Stimulated activated CD4-positive, alpha-beta T cell treated with anti-CD3 and anti-CD28 coated beads, Interleukin-12 subunit alpha, Interleukin-12 subunit beta, amount 100 ng/mL, for 4 hours (primary cell): ENCODE measurements around the gene LAPTM5.
"Not testable (repeated sequence)": the region's sequence is repeated elsewhere in the genome, so short reads cannot be mapped to it uniquely, and the experiment has no call there.

Experiments used
- DNase-seq: peaks from one replicate; pipeline ENCODE4 v3.0.0-alpha.2; 2020

Gene LAPTM5, protein sequence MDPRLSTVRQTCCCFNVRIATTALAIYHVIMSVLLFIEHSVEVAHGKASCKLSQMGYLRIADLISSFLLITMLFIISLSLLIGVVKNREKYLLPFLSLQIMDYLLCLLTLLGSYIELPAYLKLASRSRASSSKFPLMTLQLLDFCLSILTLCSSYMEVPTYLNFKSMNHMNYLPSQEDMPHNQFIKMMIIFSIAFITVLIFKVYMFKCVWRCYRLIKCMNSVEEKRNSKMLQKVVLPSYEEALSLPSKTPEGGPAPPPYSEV

DNA sequence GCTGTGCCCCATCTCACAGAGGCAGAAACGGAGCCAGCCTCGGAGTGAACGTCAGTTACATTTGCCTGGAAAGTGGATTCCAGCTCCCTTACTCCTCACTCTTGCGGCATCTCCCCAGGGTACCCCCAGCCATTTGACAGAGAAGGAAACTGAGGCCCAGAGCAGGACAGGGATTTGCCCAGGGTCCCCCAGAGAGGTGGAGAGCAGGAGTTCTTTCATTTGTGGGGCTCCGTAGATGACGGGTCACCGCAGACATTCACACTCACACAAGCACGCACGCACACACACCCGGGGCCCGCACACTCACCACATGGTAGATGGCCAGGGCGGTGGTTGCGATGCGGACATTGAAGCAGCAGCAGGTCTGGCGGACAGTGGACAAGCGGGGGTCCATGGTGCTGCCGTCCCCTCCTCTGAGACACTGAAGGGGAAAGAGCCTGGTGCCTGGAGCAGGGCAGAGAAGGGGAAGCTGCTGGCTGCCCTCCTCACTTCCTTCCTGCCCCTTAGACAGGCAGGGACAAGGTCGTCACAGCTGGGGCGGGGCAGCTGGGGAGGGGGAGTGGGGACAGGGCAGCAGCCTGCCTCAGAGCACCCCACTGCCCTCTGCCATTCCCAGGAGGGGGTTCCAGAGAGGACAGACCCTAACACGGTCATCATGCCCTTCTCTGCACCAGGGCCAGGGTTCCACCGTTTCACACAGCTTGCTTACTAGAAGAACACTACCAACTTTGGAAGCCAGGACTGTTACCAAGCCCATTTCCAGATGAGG is at the start of gene LAPTM5:
Gene LAPTM5, minus strand, starts transcription at position 423 of the 769 bp plus-strand sequence. Its CDS starts 29 bp downstream, at position 394.
- DNase-seq = peak; percentile 39

DNA sequence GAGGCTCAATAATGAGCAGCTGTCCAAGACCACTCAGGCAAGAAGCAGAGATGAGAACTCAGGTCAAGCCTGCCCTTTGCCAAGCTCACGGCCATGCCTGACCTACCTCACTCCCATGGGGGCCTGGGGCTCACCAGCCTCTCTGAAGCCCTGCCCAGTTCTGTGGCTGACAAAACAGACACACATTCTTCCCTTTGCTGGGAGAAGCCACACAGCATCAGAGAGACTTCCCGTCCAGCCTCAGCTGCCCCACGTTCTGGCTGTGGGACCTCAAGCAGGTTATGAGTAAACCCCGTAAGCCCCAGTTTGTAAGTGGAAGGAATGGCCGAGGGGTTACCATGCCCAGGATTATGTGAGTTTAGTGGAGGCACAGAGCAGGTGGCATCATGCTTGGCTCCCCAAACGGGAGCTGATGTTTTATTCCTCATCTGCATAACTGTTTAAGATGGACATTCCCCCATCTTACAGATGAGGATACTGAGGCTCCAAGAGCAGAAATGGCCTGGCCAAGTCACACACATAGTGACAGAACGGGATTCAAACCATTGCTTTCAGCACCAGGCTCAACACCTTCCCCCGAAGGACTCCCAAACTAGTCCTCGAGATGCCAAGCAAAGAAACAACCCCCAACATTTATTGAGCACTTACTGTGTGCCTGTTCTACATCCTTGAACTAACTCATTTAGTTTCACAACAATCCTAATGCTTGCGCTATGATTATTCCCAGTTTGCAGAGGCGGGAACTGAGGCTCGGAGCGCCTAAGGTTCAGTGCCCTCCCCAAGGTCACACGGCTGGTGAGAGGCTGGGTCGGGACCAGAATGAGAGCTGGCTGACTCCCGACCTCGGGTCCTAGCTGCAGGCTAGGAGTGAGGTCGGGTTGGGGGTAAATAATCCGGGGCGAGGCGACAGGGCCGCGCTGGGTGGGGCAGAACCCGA is 49.1 kb upstream of the LAPTM5 start:
- DNase-seq = no peak

DNA sequence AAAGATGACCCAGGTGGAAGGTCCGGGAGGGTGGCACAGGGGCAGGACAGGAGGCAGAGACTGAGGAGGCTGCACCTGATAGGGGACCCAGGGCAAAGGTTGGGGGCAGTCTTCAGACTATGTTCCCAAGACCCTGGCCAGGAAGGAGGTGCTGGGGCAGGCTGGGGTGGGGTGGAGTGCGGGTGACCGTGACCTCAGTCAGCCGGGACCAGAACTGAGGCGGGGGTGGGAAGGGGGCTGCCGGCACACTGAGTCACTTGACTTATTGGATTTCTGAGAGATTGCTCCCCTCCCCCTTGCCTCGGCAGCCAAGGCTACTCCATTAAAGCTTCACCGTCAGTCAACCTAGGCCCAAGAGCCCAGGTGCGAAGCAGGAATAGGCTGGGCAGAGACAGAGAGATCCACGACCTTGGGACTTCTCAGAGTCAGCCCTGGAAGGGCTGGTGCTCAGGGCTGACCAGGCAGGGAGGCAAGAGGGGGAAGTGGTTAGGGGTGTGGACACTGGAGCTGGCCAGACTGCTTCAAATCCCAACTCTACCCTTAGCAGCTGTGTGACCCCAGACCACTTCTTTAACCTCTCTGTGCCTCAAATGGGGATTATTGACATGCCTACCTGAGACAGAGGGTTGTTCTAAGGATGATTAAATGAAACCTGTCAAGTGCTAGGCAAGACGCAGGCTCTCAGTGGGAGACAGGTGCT is 47.9 kb upstream of the LAPTM5 start:
- DNase-seq = no peak

DNA sequence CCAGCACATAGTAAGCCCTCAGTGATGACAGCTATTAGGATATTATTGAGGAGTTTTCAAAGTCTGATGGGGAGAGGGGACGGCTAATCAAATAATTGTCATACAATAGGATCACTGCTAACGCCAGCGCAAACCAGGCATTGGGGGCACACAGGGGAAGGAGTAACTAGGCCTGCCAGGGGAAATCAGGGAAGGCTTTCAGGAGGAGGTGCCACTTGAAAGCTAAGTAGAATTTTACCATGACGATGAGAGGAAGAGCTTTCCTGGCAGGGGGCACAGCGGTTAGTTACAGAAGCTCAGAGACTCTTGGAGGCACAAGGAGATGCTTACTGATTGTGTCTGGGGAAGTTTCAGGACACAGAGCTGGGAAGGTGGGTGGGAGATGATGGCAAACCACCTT is 47.2 kb upstream of the LAPTM5 start:
- no peak for DNase-seq

DNA sequence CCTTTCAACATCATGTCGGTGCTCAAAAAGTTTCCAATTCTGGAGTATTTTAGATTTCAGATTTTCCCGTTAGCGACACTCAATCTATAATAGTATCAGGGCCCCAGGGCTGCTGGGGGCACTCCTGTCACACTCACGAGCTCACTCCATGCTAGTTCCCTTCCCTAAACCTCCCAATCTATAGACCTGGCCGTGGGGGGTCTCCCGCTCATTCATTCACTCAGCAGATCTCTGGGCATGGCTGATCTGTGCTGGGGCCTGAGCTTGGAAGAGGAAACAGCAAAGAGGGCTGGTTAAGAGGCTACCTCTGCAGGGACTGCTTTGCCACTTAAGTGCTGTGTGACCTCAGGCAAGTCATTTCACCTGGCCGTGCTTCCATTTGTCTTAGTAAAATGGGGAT is 46.8 kb upstream of the LAPTM5 start:
- no peak for DNase-seq

DNA sequence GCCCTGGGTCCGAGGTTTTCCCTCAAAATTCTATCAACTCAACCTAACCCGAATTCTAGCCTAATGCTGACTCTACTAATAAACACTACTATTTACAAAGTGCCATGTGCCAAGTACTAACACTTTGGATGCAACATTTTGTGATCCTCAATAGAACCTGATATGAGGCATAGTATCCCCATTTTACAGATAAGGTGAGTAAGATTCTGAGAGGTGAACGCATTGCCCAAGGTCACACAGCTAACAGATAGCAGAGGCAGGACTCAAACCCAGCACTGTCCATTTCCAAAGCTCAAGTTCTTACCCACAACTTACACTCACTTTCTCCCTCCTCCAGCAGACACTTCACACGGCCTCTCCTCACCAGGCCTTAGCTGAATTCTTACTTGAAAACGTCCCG is 46.0 kb upstream of the LAPTM5 start:
- DNase-seq = no peak

DNA sequence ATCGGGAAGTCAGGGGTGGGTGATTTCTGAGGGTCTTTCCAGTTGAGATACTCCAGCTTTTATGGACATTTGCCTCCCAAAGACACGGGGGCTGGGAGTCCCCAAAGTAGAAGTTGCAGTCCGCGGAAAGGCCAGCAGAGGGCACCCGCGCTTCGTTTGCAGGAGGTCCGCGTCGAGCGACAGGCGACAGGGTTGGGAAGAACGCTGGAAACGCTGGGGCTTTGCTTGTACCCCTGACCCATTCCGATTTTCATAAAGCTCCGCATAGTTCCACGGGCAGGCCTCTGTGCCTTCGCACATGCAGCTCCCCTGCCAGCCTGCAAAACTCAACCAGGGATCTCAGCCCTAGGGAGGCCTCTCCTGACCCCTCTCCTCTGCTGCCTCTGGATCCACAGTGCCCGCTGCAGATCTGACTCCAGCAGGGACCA is 44.2 kb upstream of the LAPTM5 start:
- DNase-seq = peak; percentile 84

DNA sequence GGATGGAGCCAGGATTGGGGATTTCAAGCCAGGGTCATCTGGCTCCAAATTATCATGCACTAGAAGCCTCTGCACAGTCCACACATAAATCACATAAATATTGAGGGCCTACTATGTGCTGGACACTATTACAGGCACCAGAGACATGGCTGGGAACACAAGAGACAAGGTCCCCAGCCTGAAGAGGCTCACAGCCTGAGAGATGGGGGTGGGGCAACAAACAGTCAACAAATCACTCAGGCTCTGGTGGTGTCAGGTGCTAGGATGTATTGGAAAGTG is 41.6 kb upstream of the LAPTM5 start:
- no peak for DNase-seq

DNA sequence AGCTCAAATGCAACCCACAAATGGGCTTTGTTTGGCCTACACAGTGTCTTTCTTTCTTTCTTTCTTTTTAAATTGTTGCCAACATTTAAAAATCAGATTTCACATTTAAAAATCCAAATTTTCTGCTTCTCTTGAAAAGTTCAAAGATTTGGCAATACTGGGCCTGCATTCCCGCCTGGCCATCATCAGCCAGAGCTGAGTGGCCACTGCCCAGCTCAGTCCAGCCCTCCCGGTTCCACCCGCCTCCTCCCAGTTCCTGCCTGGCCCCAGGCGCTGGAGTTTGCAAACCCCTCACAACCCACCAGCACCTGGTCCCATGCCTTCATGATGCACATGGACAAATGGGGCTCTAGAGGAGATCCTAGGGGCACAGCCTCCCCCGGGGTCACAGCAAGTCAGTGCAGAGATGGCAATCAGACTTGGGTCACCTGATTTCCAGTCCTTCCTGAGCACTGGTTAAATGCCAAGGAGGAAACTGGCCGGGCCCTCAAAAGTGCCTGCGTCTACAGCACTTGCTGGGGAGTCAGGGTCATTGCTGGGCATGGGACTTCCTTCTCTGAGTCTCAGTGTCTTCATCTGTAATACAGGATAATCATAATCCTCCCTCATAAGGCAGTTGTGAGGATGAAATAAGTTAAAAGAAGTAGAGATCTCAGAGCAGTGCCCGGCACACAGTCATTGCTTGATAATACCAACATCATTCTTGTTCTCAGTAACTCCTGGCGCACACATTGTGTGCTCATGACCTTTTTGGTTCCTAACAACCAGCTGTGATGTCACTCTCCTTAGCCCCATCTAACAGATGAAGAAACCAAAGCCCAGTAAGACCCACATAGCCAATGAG is 41.0 kb upstream of the LAPTM5 start:
- DNase-seq = no peak

DNA sequence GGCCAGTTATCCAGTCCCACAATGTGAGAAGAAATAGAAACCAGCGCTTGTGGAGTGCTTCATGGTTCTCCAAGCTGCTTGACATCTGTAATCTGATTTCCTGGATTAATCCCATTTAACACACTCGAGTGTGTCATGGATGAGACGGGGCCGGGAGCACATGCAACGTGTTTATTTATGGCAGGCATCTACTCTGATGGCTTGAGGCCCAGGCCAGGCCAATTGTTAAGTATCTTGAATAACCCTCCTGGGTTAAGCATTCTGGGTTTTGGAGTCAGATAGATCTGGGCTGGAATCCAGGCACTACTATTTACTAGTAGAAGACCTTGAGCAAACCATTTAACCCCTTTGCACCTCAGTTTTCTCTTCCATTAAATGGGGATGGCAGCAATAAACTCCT is 37.5 kb upstream of the LAPTM5 start:
- no peak for DNase-seq

DNA sequence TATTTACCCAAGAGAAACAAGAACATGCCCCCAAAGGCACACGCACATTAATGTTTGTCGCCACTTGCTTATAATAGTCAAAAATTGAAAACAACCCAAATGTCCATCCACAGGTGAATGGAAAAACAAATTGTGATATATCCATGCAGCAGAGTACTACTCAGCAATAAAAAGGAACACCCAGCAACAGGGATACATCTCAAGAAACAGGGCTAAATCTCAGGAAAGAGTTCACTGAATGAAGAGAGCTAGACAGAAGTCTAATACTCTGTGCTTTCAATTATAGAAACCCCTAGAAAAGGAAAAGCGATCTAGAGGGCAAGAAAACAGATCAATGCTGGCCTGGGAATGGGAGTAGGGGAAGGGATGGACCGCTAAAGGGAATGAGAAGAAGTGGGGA is 36.7 kb upstream of the LAPTM5 start:
- no peak for DNase-seq

DNA sequence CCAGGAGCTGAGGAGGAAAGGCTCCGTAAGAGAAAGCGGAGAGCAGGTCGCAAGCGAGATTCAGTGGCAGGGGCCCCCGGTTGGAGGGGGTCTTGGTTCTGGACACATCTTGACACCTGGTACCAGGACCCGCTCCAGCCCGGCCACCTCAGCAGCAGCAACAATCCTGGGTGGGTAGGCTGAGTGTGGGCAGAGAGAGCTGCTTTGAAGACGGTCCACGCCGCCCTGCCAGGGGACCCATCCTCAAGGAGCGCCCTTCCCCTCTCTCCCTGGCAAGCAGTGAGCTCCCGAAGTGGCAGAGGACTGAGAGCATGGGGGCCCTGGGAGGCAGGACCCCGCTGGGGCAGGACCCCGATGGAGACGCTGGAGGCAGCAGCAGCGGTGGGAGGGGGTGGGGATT is 35.6 kb upstream of the LAPTM5 start:
- DNase-seq = no peak

DNA sequence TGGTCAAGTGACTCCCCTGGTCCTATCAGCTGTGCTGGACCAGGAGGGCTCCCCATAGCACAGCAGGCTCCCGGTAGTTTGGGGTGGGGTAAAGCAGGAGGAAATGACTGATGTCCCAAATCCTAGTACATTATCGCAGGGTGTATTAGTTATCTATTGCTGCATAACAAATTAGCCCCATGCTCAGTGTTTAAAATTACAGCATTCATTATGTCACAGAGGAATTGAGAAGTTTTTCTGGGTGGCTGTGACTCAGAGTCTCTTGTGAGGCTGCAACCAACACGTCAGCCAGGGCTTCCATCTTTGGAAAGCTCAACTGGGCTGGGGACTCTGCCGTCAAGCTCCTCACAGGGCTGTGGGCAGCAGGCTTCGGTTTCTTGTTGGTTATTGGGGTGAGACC is 34.3 kb upstream of the LAPTM5 start:
- no peak for DNase-seq

DNA sequence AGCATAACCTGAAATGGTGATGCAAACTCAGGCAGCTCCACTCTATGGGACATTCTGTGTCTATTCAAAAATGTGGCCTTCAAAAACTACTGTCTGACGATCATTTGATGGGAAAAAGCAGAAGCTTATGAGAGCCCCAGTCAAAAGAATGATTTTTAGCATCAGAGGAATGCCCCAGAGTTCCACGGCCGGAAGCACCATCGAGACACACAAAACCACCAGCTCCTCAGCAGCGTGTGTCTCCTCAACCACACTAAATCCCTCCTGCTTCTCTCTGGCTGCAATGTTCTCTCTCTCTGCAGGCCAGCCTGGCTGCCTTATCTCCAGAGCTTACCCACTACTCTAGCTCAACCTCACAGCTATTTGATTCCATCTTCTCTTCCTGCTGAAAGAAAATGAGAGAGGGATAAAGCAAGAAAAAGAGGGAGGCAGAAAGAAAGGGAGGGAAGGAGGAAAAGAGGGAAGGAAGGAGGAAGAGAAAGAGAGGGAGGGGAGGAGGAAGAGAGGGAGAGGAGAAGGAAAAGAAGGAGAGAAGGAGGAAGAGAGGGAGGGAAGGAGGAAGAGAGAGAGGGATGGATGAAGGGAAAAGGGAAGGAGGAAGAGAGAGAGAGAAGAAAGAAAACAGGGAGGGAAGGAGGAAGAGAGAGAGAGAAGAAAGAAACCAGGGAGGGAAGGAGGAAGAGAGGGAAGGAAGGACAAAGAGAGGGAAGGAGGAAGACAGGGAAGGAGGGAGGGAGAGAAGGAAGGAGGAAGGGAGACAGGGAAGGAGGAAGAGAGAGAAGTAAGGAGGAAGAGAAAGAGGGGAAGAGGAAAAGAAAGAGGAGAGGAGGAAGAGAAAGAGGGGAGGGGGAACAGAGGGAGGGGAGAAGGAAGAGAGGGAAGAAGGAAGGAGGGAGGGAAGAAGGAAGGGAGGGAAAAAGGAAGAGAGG is 33.5 kb upstream of the LAPTM5 start:
- no peak for DNase-seq

DNA sequence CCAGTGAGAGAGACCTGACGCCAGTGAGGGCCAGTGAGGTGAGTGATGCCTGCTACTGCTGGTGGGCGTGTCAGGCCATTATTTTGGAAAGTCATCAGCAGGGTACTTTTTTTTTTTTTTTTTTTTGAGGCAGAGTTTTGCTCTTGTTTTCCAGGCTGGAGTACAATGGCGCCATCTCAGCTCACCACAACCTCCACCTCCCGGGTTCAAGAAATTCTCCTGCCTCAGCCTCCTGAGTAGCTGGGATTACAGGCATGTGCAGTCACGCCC is 32.6 kb upstream of the LAPTM5 start:
- not testable (repeated sequence) for DNase-seq

DNA sequence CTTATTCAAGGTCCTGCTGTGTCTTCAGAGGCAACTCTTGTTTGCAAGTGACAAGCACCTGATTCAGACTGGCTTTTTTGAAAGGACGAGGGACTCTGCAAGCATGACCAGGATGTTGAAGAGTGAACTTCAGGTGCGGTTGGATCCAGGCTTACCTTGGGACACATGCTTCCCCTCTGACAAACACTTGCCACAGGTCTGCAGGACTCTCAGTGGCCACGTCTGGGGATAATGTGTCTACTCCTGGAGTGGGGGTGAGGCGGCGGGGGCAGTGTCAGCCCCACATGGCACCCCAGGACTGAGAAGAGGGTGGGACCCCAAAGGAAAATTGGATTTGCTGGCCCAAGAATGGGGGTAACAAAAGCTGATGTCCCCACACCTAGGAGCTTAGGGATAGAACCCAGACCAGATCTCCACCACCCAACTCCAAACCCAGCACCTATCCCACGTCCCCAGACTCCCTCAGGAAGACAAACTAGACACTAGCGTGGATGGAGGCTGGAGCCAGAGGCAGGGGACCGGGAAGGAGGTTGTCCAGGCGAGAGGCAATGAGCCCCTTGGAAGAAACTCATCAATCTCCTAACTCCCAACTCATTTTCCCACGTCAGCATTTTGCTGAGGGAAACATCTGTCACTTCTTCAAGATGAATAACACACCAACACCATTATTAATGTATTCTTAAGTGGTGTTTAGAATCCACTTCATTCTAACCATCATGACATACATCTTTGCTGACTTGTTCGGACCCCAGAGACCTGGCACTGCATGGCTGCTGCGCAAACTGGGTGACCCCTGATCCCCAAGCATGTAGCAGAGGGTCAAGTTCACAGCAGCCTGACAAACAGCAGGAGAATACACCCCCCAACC is 32.0 kb upstream of the LAPTM5 start:
- DNase-seq = no peak

DNA sequence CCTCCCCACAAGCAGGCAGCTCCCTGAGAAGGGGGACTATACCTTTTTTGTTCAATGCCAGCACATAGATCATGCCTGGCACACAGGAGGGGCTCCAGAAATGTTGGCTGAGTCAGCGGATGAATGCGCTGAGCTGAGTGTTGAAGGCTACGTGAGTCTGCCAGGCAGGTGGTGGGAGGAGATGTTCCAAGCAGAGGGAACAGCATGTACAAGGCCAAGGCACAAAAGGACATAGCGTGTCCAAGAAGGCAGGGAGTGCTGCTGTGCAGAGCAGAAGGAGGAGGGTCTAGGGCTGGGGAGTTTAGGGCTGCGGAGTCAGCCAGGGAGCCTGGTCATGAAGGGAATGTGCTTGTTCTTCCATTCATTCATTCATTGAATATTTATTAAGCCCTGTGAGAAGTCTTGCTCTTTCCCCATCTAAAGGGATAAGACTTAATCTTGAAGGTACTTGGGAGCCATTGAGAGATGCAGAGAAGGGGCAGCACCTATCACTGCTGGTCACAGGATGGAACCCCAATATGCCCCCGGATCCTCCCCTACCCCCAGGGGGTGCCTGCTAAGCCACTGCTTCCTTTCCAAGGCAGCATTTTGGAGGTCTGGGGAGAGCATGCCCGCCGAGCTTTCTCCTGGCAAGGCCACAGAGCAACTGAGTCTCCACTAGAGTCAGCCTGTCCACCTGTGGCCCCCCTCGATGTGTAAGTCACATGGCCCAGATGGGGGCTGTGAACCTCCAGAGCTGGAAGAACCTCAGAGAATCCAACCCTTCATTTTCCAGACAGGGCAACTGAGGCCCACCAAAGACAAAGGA is 31.2 kb upstream of the LAPTM5 start:
- DNase-seq = no peak

DNA sequence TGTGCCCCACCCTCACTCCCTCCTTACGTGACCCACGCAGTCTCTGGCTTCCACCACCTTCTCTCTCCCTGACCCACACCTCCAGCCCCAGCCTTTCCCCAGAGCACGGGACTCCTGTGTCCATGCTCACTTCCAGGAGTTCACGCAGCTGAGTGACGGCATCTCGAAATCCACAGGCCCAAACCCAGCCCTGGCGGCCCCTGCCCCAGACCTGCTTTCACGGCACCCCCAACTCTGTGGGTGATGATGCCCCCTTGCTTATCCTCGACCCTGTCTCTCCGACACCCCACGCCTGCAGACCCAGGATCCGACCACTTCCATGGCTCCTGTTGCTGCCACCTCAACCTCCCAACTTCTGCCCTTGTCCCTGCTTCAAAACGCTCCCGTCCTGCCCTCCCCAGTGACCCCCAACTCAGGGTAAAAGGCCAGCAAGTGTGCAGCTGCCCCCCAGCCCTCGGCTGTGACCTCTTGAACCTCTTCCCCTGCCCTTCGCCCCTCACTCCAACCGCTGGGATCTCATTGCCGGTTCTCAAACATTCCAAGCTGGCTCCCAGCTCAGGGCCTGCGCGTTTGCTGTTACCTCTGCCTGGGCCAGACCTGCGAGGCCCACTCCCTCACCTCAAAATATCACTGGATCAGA is 30.4 kb upstream of the LAPTM5 start:
- no peak for DNase-seq

DNA sequence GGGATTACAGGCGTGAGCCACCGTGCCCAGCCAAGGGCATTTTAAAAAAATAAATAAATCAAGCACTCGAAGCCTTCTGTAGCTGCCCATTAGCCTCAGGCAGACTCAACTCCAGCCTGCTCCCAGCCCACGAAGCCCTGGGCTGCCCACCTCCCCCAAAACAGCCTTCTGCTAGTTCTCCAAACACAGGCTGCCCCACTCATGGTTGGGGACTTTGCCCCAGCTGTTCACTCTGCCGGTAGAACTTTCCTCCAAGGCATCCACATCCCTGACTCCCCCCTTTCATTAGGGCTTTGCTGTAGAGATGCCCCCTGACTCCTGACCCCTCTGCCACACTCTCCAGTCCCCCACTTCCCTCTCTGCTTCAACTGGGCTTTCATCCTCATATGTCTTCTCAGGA is 29.7 kb upstream of the LAPTM5 start:
- DNase-seq = no peak
